K562 (cell line): ENCODE data around the gene MICALL2.

Experiments used
- CTCF ChIP-seq, 3 experiments: IDR thresholded peaks in 2 of 3; conservative IDR thresholded peaks in 1 of 3; 2 replicates each; pipeline ENCODE4 v1.5.1; 2011 to 2012; ENCODE audit warnings: low read length in 3 of 3, mild to moderate bottlenecking in 3 of 3, control low read depth in 2 of 3, improper control_type of control experiment in 1 of 3, inconsistent platforms in 1 of 3, low read depth in 1 of 3, mixed read lengths in 1 of 3, moderate library complexity in 1 of 3; ENCODE audit not compliant: insufficient read depth in 2 of 3
- ELF4 ChIP-seq: fragments of 450-650 bp; formaldehyde crosslinking; IDR thresholded peaks from 2 replicates; pipeline ENCODE4 v1.4.0; 2022; ENCODE audit warnings: missing genetic modification characterization
- ID3 ChIP-seq, 2 experiments: fragments of 250-450 bp in 1 of 2; fragments of 450-650 bp in 1 of 2; sonication (Bioruptor Pico) in 1 of 2; IDR thresholded peaks; 2 replicates each; pipeline versions ENCODE4 v1.6.1 to v1.8.0; 2016 to 2021; ENCODE audit warnings: mild to moderate bottlenecking in 2 of 2, moderate library complexity in 2 of 2, missing compliant biosample characterization in 1 of 2, missing genetic modification characterization in 1 of 2
- MAX ChIP-seq: sonication (generic); formaldehyde crosslinking; IDR thresholded peaks from 2 replicates; pipeline ENCODE4 v1.9.0; 2022; ENCODE audit warnings: mild to moderate bottlenecking, missing genetic modification reagents
- MTA1 ChIP-seq: fragments of 450-650 bp; IDR thresholded peaks from 2 replicates; pipeline ENCODE4 v1.6.1; 2017; ENCODE audit warnings: borderline replicate concordance
- REST ChIP-seq, 2 experiments: fragments of 450-650 bp; formaldehyde crosslinking in 1 of 2; IDR thresholded peaks; 2 replicates each; pipeline versions ENCODE4 v1.4.0 to v1.6.1; 2014 to 2020; ENCODE audit warnings: mild to moderate bottlenecking in 2 of 2, borderline replicate concordance in 1 of 2, low read depth in 1 of 2
- SMAD4 ChIP-seq: fragments of 250-450 bp; sonication (Bioruptor Pico); conservative IDR thresholded peaks from 2 replicates; pipeline ENCODE4 v1.8.0; 2021; ENCODE audit warnings: inconsistent platforms, mild to moderate bottlenecking, moderate library complexity
- TCF7 ChIP-seq: sonication (generic); IDR thresholded peaks from 2 replicates; pipeline ENCODE4 v1.6.1; 2016; ENCODE audit warnings: antibody characterized with exemption, borderline replicate concordance
- ZNF140 ChIP-seq: fragments of 250-450 bp; sonication (Bioruptor Pico); IDR thresholded peaks from 2 replicates; pipeline ENCODE4 v1.8.0; 2021; ENCODE audit warnings: moderate library complexity, mild to moderate bottlenecking, inconsistent platforms
- TF ChIP-seq, protein P1 (sequence below): fragments of 450-650 bp; conservative IDR thresholded peaks from 2 replicates; pipeline ENCODE4 v1.6.1; 2016; ENCODE audit warnings: missing genetic modification characterization, low read depth, mild to moderate bottlenecking, missing compliant biosample characterization, moderate library complexity

GRCh38 chr7:1470901-1471300 lies 11.6 kb upstream of the MICALL2 start:
- TF ChIP-seq ID3 (CRISPR knock-in tag; IDR thresholded peaks at IDR 0.05) (no peak), ID3 (tag; IDR thresholded peaks at IDR 0.05) (no peak), ZNF140 (CRISPR knock-in tag) (no peak), MAX (CRISPR knock-in tag) (no peak), TCF7 (no peak), ELF4 (CRISPR knock-in tag) (no peak), CTCF (IDR thresholded peaks at IDR 0.05 in 2 of 3, conservative IDR thresholded peaks at IDR 0.05 in 1 of 3; ENCODE audit: insufficient read depth in 2 of 3, low read depth in 1 of 3, low read length in 3 of 3) (no peak), REST (IDR thresholded peaks at IDR 0.05; ENCODE audit: borderline replicate concordance) (no peak), REST (CRISPR knock-in tag; IDR thresholded peaks at IDR 0.05; ENCODE audit: low read depth) (no peak), SMAD4 (CRISPR knock-in tag) (no peak), MTA1 (no peak)
- TF ChIP-seq, protein P1, sequence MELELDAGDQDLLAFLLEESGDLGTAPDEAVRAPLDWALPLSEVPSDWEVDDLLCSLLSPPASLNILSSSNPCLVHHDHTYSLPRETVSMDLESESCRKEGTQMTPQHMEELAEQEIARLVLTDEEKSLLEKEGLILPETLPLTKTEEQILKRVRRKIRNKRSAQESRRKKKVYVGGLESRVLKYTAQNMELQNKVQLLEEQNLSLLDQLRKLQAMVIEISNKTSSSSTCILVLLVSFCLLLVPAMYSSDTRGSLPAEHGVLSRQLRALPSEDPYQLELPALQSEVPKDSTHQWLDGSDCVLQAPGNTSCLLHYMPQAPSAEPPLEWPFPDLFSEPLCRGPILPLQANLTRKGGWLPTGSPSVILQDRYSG (tag) = no peak
